Lung (tissue), 12 donors: ENCODE measurements around the gene ZBTB26. TPM values are rescaled to one million over a fixed set of nuclear protein-coding genes. Genes with fewer than 3 reads are reported as not detected.
A peak's percentile ranks its signal among the peaks of the same experiment; 100 is the strongest.

ENCODE experiments used
- ATAC-seq: fragments of 200-7000 bp; cut with Tn5 transposase; one replicate; pipeline ENCODE4 v1.9.1; 2020; ENCODE audit warnings: moderate number of reproducible peaks; ENCODE audit not compliant: insufficient read depth, low FRiP score
- DNase-seq, 3 donors: peaks; one replicate each; pipeline ENCODE4 v3.0.0-alpha.2; 2013 to 2017
- H3K27ac ChIP-seq, 2 donors: one replicate each; pipeline ENCODE4 v1.5.1; 2013; ENCODE audit warnings: mild to moderate bottlenecking in 2 of 2, moderate library complexity in 2 of 2, control low read depth in 1 of 2, inconsistent platforms in 1 of 2, low read depth in 1 of 2, low read length in 1 of 2
- H3K27me3 ChIP-seq, 3 donors: one replicate each; pipeline ENCODE4 v1.5.1; 2013; ENCODE audit warnings: low read length in 2 of 3; ENCODE audit not compliant: control insufficient read depth in 3 of 3, insufficient read depth in 3 of 3
- H3K36me3 ChIP-seq, 4 donors: one replicate each; pipeline ENCODE4 v1.5.1; 2013; ENCODE audit warnings: low read length in 4 of 4, mild to moderate bottlenecking in 1 of 4, moderate library complexity in 1 of 4; ENCODE audit not compliant: control insufficient read depth in 4 of 4, insufficient read depth in 4 of 4
- H3K4me1 ChIP-seq, 5 donors: one replicate each; pipeline ENCODE4 v1.5.1; 2013; ENCODE audit warnings: low read length in 5 of 5, mild to moderate bottlenecking in 2 of 5, moderate library complexity in 1 of 5; ENCODE audit not compliant: control insufficient read depth in 5 of 5, insufficient read depth in 5 of 5
- H3K4me3 ChIP-seq: one replicate; pipeline ENCODE4 v1.5.1; 2013; ENCODE audit warnings: mild to moderate bottlenecking, control low read depth, moderate library complexity
- H3K9ac ChIP-seq, 2 donors: one replicate each; pipeline ENCODE4 v1.5.1; 2013; ENCODE audit warnings: low read length in 2 of 2, control low read depth in 1 of 2; ENCODE audit not compliant: insufficient read depth in 1 of 2
- H3K9me3 ChIP-seq, 4 donors: one replicate each; pipeline ENCODE4 v1.5.1; 2013; ENCODE audit warnings: low read length in 3 of 4, mild to moderate bottlenecking in 1 of 4, moderate library complexity in 1 of 4; ENCODE audit not compliant: control insufficient read depth in 4 of 4, insufficient read depth in 3 of 4
- CTCF ChIP-seq: IDR thresholded peaks from 2 replicates; pipeline ENCODE4 v1.5.1; 2012; ENCODE audit warnings: mild to moderate bottlenecking; ENCODE audit errors: control extremely low read depth, extremely low read depth
- WGBS, 2 donors: extraction: QIAGEN DNeasy Blood & Tissue Kit; methylation state at CpG; one replicate each; pipeline ENCODE4 v1.1.7; 2013; 5-methylcytosine and 5-hydroxymethylcytosine counted together
- polyA plus RNA-seq, 2 donors: library from polyadenylated mRNA; stranded (reverse); fragments of 200-250 nt; gene quantifications; one replicate each; pipeline ENCODE4 v1.2.1, GENCODE V29; 2013
- total RNA-seq, 2 donors: library from RNA; depleted of rRNA in 1 of 2; stranded (reverse); fragments of >200 nt in 1 of 2; gene quantifications; one replicate each; pipeline ENCODE4 v1.2.1, GENCODE V29; 2014 to 2021
- donor health status: control.
- donor health status: control.
- donor health status: Bipolar disorder and iron deficiency.
- donor health status: healthy.
- donor health status: DM: yes; HTN: yes; CAD: no.

The ZBTB26 gene
- total and polyA plus RNA-seq, 4 donors, result 2.4 to 15.0 (median 3.3) TPM

DNA sequence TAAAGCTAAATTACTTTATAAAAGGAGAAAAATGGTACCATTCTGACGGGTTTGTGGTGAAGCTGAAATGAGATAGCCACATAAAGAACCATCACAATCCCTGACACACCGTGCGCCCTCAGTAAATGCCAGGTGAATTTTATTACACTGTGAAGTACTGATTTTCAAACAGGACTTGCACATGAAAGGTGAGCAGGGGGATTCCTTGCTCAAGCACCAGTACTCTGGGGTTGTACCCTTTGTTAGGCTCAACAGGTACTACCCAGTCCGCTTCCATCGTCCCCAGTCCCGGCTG, 9.1 kb upstream of the ZBTB26 start:
- H3K4me1 ChIP-seq, result peaks cover 3 to 20% (median 7%) of the 10 kb centered on the region in 5 donors
- no peaks in the 10 kb centered on the region for H3K9me3 ChIP-seq
- no peak overlapping the region for H3K4me3 ChIP-seq
- no peaks in the 10 kb centered on the region for H3K27me3 ChIP-seq
- ATAC-seq (no peak), DNase-seq (no peak)
- H3K9ac ChIP-seq, result no peak overlapping the region
- peak overlapping the region; percentile 74 to 76 for H3K27ac ChIP-seq
- peaks cover 6 to 16% (median 9%) of the 10 kb centered on the region in 4 donors for H3K36me3 ChIP-seq
- no peak for TF ChIP-seq CTCF
- 35 to 36% methylated on average over 6 of the region's 6 CpGs for WGBS, 2 donors

DNA sequence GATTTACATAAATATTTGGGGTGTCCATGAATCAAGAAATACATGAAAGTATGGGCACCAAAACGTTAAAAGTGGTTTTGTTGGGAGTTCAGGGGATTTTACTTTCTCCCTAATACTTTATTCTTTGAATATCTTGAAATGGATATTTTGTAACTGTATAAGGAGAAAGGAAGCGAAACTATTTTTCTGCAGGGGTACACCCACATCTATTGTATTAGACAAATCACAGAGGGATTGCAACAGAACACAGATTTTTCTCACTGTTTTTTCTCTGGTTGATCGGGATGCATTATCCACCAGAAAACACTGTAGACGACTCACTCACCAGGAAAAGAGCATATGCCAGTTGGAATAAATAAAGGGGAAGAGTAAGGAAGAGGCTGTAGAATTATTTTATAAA, 8.3 kb upstream of the ZBTB26 start:
- Histone ChIP-seq H3K9me3 (no peaks in the 10 kb centered on the region), H3K9ac (no peak overlapping the region), H3K27ac (no peak overlapping the region), H3K36me3 (peaks cover 6 to 17% (median 9%) of the 10 kb centered on the region in 4 donors), H3K27me3 (no peaks in the 10 kb centered on the region), H3K4me1 (peaks cover 3 to 15% (median 7%) of the 10 kb centered on the region in 5 donors), H3K4me3 (no peak overlapping the region)
- no peak for TF ChIP-seq CTCF
- no peak for ATAC-seq
- no peak for DNase-seq
- 80 to 83% methylated on average over 4 of the region's 4 CpGs for WGBS, 2 donors

GRCh38 chr9:122936883-122937282, 5.6 kb upstream of the ZBTB26 start:
- H3K36me3 ChIP-seq, result peaks cover 6 to 19% (median 7%) of the 10 kb centered on the region in 4 donors
- no peaks in the 10 kb centered on the region for H3K27me3 ChIP-seq
- no peak for DNase-seq
- no peak overlapping the region for H3K4me3 ChIP-seq
- TF ChIP-seq CTCF, result no peak
- no peak overlapping the region for H3K27ac ChIP-seq
- no peaks in the 10 kb centered on the region for H3K9me3 ChIP-seq
- no peak overlapping the region for H3K9ac ChIP-seq
- no peak for ATAC-seq
- H3K4me1 ChIP-seq, result peaks cover 3 to 15% (median 5%) of the 10 kb centered on the region in 5 donors
- WGBS, 2 donors, result 74 to 86% methylated on average over 1 of the region's 1 CpG

- H3K9me3 ChIP-seq, result no peaks in the 10 kb centered on the region
- ATAC-seq (no peak), DNase-seq (no peak)
- TF ChIP-seq CTCF, result no peak
- H3K9ac ChIP-seq, result no peak overlapping the region
- H3K4me1 ChIP-seq, result peaks cover 0 to 11% (median 4%) of the 10 kb centered on the region in 5 donors
- WGBS, 2 donors, result 95 to 98% methylated on average over 5 of the region's 5 CpGs
- H3K27me3 ChIP-seq, result no peaks in the 10 kb centered on the region
- no peak overlapping the region for H3K27ac ChIP-seq
- H3K36me3 ChIP-seq, result peaks cover 6 to 19% (median 7%) of the 10 kb centered on the region in 4 donors
- H3K4me3 ChIP-seq, result no peak overlapping the region
Measured at GRCh38 chr9:122936464-122936863, 5.2 kb upstream of the ZBTB26 start.
